ENCODE results near the gene UNC13C. TPM values are rescaled to one million over a fixed set of nuclear protein-coding genes. Genes with fewer than 3 reads are reported as not detected.

Gene UNC13C
- total RNA-seq, 1 donor from 2014 or later, result not detected

DNA sequence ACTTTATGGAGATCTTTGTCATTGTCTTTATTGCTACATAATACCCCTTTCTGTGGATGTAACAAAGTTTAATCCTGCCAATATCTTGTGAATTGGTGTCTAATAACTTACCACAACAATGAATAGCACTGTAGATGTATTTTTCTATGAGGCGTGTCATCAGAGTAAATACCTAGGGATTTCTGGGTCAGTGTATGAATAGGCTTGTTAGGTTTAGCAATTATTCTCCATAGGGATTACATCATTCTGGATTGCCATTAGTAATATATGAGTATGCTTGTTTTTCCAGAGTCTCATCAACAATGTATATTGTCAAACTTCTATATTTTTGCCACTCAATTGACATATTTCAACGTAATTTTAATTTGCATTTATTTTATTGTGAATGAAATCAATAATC is 67.9 kb downstream of the UNC13C start:
- Histone ChIP-seq H3K4me1 (no peaks in the 10 kb centered on the region), H3K9me3 (no peaks in the 10 kb centered on the region), H3K27me3 (no peaks in the 10 kb centered on the region), H3K27ac (no peak overlapping the region), H3K4me3 (no peak overlapping the region), H3K36me3 (no peaks in the 10 kb centered on the region)
- TF ChIP-seq, protein P1, sequence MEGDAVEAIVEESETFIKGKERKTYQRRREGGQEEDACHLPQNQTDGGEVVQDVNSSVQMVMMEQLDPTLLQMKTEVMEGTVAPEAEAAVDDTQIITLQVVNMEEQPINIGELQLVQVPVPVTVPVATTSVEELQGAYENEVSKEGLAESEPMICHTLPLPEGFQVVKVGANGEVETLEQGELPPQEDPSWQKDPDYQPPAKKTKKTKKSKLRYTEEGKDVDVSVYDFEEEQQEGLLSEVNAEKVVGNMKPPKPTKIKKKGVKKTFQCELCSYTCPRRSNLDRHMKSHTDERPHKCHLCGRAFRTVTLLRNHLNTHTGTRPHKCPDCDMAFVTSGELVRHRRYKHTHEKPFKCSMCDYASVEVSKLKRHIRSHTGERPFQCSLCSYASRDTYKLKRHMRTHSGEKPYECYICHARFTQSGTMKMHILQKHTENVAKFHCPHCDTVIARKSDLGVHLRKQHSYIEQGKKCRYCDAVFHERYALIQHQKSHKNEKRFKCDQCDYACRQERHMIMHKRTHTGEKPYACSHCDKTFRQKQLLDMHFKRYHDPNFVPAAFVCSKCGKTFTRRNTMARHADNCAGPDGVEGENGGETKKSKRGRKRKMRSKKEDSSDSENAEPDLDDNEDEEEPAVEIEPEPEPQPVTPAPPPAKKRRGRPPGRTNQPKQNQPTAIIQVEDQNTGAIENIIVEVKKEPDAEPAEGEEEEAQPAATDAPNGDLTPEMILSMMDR (IDR thresholded peaks at IDR 0.05), result no peak
- TF ChIP-seq POLR2AphosphoS5 (IDR thresholded peaks at IDR 0.05; ENCODE audit: insufficient read depth in 1 of 2, low read depth in 1 of 2) (no peak), POLR2A (IDR thresholded peaks at IDR 0.05) (no peak)
- DNase-seq (ENCODE audit: extremely low spot score in 2 of 2), result no peak
- intact Hi-C loops (cut with DNase I), result no loop called here

DNA sequence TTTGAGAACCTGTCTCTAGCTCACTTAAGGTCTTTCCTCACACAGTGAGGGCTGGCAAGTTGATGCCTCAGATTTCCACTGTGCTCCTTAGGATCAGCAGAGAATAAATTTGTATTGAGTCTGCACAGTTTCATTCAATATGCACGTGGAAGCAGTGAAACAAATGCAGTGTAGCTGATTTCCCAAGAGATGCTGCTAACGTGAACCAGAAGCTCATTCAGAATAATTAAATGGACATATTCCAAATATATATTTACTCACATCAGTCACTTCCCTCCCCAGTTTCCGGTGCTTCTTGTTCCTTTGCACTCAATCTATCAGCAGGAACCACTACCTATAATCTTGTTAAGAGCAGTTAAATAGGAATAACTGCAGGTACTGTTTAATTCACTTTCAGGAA is 86.1 kb downstream of the UNC13C start:
- TF ChIP-seq, protein P1 (IDR thresholded peaks at IDR 0.05), result no peak
- TF ChIP-seq POLR2AphosphoS5 (IDR thresholded peaks at IDR 0.05; ENCODE audit: insufficient read depth in 1 of 2, low read depth in 1 of 2), result no peak
- TF ChIP-seq POLR2A (IDR thresholded peaks at IDR 0.05), result no peak
- no peaks in the 10 kb centered on the region for H3K9me3 ChIP-seq
- H3K4me3 ChIP-seq, result no peak overlapping the region
- DNase-seq (ENCODE audit: extremely low spot score in 2 of 2), result no peak
- H3K27me3 ChIP-seq, result no peaks in the 10 kb centered on the region
- H3K27ac ChIP-seq, result no peak overlapping the region
- H3K4me1 ChIP-seq, result no peaks in the 10 kb centered on the region
- no peaks in the 10 kb centered on the region for H3K36me3 ChIP-seq
- intact Hi-C loops (cut with DNase I), result no loop called here

DNA sequence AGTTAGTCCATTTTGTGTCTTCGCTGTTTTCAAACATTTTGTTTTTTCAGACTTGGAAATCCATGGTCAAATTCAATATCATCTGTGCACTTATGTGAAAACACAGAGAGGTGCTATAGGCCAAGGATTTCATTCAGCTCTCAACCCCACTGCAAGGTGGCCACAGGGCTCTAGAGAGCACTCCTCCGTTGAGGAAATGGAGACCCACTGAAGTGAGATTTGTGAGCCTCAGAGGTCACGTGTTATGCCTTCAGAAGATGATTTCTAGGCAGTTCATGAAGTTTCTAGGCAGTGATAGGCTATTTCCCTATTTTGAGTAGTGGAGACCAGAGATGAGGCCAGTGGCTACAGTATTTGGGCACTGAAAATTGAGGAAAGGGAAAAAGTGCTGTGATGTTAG is 88.2 kb downstream of the UNC13C start:
- H3K4me3 ChIP-seq, result no peak overlapping the region
- no peaks in the 10 kb centered on the region for H3K27me3 ChIP-seq
- no peaks in the 10 kb centered on the region for H3K4me1 ChIP-seq
- intact Hi-C loops (cut with DNase I), result no loop called here
- no peaks in the 10 kb centered on the region for H3K9me3 ChIP-seq
- H3K36me3 ChIP-seq, result no peaks in the 10 kb centered on the region
- DNase-seq (ENCODE audit: extremely low spot score in 2 of 2), result no peak
- no peak for TF ChIP-seq POLR2A (IDR thresholded peaks at IDR 0.05)
- TF ChIP-seq, protein P1 (IDR thresholded peaks at IDR 0.05), result no peak
- no peak for TF ChIP-seq POLR2AphosphoS5 (IDR thresholded peaks at IDR 0.05; ENCODE audit: insufficient read depth in 1 of 2, low read depth in 1 of 2)
- no peak overlapping the region for H3K27ac ChIP-seq

DNA sequence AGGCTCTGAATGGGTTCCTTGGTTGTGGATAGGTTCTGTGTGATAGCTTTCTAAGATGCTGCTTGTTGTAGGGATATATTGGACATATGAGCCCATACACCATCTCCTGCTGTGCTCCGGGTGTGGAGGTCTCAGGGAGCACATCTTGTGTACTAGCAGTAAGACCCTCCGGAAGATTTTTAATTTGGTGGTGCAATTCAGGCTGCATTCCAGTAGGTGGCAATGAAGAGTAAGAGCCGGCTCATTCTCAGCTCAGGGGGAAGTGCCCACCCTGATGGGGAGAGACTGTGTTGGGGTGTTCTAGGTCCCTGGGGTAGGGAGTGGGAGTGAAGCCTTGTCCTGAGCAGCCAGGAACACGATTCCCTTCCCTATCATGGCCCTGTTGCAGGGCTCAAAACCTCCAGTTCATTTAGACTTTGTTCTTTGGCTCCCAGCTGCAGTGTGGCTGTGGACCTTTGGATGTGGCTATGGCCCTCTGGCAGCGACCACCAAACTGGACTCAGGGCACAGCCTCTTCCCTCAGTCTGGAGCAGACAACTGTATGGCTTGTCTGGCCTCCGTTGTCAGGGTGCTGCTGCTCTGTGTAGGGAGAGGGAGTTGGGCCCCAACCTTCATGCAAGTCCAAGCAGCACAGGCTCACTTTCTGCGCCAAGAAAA is 104.7 kb downstream of the UNC13C start:
- Histone ChIP-seq H3K36me3 (no peaks in the 10 kb centered on the region), H3K4me1 (no peaks in the 10 kb centered on the region), H3K27me3 (no peaks in the 10 kb centered on the region), H3K9me3 (no peaks in the 10 kb centered on the region), H3K4me3 (no peak overlapping the region), H3K27ac (no peak overlapping the region)
- TF ChIP-seq POLR2AphosphoS5 (IDR thresholded peaks at IDR 0.05; ENCODE audit: insufficient read depth in 1 of 2, low read depth in 1 of 2), result no peak
- intact Hi-C loops (cut with DNase I), result no loop called here
- no peak for DNase-seq (ENCODE audit: extremely low spot score in 2 of 2)

DNA sequence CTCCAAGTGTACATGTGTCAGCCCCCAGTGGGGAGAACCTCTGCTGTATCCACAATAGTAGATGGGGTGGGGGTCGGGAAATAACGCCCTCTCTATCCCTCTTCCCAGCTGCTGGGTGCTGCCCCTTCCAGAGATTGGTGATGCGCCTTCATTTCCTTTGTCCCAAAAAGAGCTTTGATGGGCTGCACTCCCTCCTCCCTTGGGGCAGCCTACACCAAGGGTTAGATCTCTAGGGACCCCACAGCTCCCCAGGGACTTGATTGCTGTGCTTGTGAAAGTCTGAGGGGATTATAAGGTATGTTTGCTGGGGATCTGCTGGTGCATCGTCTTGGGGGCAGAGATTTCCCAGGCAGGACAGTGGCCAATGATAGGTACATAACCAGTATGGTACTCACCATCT is 105.3 kb downstream of the UNC13C start:
- TF ChIP-seq, protein P1 (IDR thresholded peaks at IDR 0.05), result no peak
- TF ChIP-seq POLR2A (IDR thresholded peaks at IDR 0.05) (no peak), POLR2AphosphoS5 (IDR thresholded peaks at IDR 0.05; ENCODE audit: insufficient read depth in 1 of 2, low read depth in 1 of 2) (no peak)
- intact Hi-C loops (cut with DNase I), result no loop called here
- Histone ChIP-seq H3K9me3 (no peaks in the 10 kb centered on the region), H3K27ac (no peak overlapping the region), H3K36me3 (no peaks in the 10 kb centered on the region), H3K27me3 (no peaks in the 10 kb centered on the region), H3K4me1 (no peaks in the 10 kb centered on the region), H3K4me3 (no peak overlapping the region)
- no peak for DNase-seq (ENCODE audit: extremely low spot score in 2 of 2)

Measured in vagina (tissue), 2 donors.